AG04450 (cell line): ENCODE results near the gene TMEM9. TPM values are rescaled to one million over a fixed set of nuclear protein-coding genes. Genes with fewer than 3 reads are reported as not detected.
A peak's percentile ranks its signal among the peaks of the same experiment; 100 is the strongest.

Experiments used
- CTCF ChIA-PET: fragments of 300-600, 350-600 bp; formaldehyde crosslinking; extraction: SDS; loops from one replicate; lab custom pipeline; 2022; ENCODE audit warnings: antibody characterized with exemption, inconsistent platforms; lab: Charles Lee
- POLR2A ChIA-PET: fragments of 350-600 bp; formaldehyde crosslinking; extraction: SDS; loops from one replicate; lab custom pipeline; 2021; ENCODE audit warnings: antibody characterized with exemption, inconsistent platforms; lab: Yijun Ruan, JAX
- DNase-seq: peaks from one replicate; pipeline ENCODE4 v3.0.0-alpha.2; 2011; ENCODE audit warnings: low read depth, low spot score
- H3K27ac ChIP-seq: one replicate; pipeline ENCODE4 v1.5.1; 2012; ENCODE audit warnings: low read depth, low read length, control low read depth
- H3K27me3 ChIP-seq: one replicate; pipeline ENCODE4 v1.6.0; 2012; ENCODE audit warnings: low read length; ENCODE audit not compliant: control insufficient read depth, insufficient read depth
- H3K4me3 ChIP-seq: 2 replicates; pipeline ENCODE4 v1.5.1; 2011; ENCODE audit warnings: mild to moderate bottlenecking, low read depth, low read length, control low read depth
- H3K9me3 ChIP-seq: 2 replicates; pipeline ENCODE4 v1.5.1; 2012; ENCODE audit warnings: low read length; ENCODE audit not compliant: control insufficient read depth, insufficient read depth
- polyA plus RNA-seq: library from polyadenylated mRNA; depleted of rRNA; stranded (reverse); fragments of >200 nt; gene quantifications from 2 replicates; pipeline ENCODE4 v1.2.3, GENCODE V29; 2011
- TF ChIP-seq, protein P1 (sequence below): IDR thresholded peaks from 2 replicates; pipeline ENCODE4 v1.5.1; 2011; ENCODE audit warnings: low read depth, low read length, control low read depth, inconsistent platforms

TMEM9 gene
- polyA plus RNA-seq, 1 experiment = 81.7 TPM

DNA sequence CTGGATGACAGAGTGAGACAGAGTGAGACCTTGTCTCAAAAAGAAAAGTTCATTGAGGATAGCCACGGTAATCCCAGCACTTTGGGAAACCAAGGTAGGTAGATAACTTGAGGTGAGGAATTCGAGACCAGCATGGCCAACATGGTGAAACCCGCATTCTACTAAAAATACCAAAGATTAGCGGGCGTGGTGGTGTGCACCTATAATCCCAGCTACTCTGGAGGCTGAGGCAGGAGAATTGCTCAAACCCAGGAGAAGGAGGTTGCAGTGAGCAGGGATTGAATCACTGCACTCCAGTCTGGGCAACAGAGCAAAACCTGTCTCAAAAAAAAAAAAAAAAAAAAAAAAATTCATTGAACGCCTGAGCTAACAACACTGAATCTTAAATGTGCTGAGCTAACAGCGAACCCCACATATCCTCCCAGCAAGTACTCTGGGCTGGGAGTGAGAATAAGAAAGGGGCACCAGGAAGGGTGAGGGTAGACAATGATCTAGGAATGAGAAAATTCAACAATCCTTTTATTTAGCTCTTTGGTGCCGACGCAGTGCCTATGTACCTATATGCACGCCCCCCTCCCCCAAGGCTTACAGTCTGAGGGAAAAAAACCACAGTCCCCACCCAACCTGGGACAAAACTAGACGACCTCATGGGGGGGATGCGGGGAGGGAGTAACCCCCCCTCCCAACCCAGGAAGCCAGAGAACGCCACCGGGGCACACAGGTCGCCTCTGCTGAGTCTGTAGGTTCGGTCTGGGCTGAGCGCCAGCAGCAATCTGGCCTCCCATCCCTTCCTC is 40.6 kb downstream of the TMEM9 start:
- POLR2A ChIA-PET = no interaction called here
- peak overlapping the region; percentile 35 for H3K4me3 ChIP-seq

DNA sequence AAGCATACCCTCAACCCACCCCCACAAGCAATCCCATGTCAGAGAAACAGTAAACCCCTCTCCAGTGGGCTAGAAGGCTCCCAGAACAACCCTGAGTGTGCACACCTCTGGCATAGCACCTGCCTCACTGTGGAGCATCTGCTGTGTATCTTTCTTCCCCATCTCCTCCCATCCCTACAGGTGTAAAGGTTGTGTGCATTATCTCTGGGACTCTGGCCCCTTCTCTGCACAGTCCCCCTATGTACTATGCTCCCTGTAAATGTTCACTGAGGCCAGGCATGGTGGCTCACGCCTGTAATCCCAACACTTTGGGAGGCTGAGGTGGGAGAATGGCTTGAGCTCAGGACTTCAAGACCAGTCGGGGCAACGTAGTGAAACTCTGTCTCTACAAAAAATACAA is 41.3 kb downstream of the TMEM9 start:
- Histone ChIP-seq H3K9me3 (no peaks in the 10 kb centered on the region; the same call in 1 of the 2 replicates), H3K4me3 (no peak overlapping the region), H3K27me3 (peaks cover 38% of the 10 kb centered on the region), H3K27ac (no peak overlapping the region)
- CTCF ChIA-PET = interaction anchor here (1.0 to 4.6 kb wide), 5 partner anchors 27 to 554 kb away, joined by 3 to 64 read pairs (median 13); no protein-coding TSS in a partner anchor
- TF ChIP-seq, protein P1, sequence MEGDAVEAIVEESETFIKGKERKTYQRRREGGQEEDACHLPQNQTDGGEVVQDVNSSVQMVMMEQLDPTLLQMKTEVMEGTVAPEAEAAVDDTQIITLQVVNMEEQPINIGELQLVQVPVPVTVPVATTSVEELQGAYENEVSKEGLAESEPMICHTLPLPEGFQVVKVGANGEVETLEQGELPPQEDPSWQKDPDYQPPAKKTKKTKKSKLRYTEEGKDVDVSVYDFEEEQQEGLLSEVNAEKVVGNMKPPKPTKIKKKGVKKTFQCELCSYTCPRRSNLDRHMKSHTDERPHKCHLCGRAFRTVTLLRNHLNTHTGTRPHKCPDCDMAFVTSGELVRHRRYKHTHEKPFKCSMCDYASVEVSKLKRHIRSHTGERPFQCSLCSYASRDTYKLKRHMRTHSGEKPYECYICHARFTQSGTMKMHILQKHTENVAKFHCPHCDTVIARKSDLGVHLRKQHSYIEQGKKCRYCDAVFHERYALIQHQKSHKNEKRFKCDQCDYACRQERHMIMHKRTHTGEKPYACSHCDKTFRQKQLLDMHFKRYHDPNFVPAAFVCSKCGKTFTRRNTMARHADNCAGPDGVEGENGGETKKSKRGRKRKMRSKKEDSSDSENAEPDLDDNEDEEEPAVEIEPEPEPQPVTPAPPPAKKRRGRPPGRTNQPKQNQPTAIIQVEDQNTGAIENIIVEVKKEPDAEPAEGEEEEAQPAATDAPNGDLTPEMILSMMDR = no peak
- no peak for DNase-seq
- POLR2A ChIA-PET = no interaction called here

More for the DNA sequence above, 40.6 kb downstream of the TMEM9 start:
- TF ChIP-seq, protein P1 = no peak
- Histone ChIP-seq H3K27me3 (peaks cover 42% of the 10 kb centered on the region), H3K9me3 (no peaks in the 10 kb centered on the region; the same call in 1 of the 2 replicates), H3K27ac (no peak overlapping the region)
- DNase-seq = no peak
- CTCF ChIA-PET = interaction anchor here (0.7 to 4.6 kb wide), 10 partner anchors 12 to 555 kb away, joined by 3 to 64 read pairs (median 5); no protein-coding TSS in a partner anchor

DNA sequence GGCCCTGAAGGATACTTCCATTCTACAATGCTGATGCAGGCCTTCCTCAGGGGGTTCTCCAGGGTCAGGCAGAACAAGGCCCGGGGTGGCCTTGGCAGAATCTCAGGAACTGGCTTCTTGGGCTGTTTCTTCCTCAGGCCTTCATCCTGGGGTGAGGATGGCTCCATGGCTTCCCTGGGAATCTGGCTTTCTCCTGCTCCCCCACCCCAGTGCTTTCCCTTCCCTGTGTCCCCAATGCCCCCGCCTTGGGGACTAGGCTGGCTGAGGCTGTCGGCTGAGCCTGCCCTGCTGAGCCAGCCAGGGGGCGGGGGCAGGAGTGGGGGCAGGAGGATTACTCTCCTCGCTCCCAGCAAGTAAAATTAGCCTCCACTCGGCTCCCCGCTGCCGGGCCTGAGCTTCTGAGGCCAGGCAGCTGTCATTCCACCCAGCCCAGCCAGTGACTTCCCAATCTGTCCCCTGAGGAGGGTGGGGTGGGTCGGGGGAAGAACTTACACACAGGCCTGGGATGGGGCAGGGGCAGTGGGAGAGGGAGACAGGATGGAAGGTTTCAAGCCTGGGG is 42.0 kb downstream of the TMEM9 start, which contains the start of gene CACNA1S:
Gene CACNA1S (minus strand): TSS at position 254 of the 559 bp plus-strand sequence. CDS start 87 bp downstream, at position 167.
- POLR2A ChIA-PET = no interaction called here

DNA sequence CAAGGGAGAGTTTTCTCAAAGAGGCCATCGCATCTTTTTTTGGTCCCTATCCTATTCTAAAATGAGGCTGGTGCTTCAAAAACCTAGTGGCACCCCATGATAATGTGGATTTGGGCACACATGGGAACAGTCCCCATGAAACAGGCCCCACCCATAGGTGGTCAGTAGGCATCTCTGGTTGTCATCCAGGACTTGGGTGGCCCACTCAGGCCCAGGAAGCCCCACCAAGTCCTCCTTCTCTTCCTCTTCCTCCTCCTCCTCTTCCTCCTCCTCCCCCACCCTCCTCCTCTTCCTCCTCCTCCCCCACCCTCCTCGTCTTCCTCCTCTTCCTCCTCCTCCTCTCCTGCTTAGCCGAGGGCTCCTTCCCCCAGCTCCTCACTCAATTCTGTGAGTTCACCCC is 42.6 kb downstream of the TMEM9 start:
- DNase-seq = no peak
- peaks cover 41% of the 10 kb centered on the region for H3K27me3 ChIP-seq

More for the DNA sequence above, 42.0 kb downstream of the TMEM9 start, which contains the start of gene CACNA1S:
- DNase-seq = no peak
- Histone ChIP-seq H3K9me3 (no peaks in the 10 kb centered on the region; the same call in 1 of the 2 replicates), H3K4me3 (no peak within 1 kb of the TSS), H3K27me3 (peaks cover 38% of the 10 kb centered on the region), H3K27ac (no peak within 1 kb of the TSS)
- CTCF ChIA-PET = interaction anchor here (2.6 to 4.6 kb wide), 3 partner anchors 26 to 140 kb away, joined by 13 to 64 read pairs (median 53); no protein-coding TSS in a partner anchor
- TF ChIP-seq, protein P1 = no peak

More for the DNA sequence above, 42.6 kb downstream of the TMEM9 start:
- Histone ChIP-seq H3K27ac (no peak overlapping the region), H3K4me3 (no peak overlapping the region), H3K9me3 (no peaks in the 10 kb centered on the region; the same call in 1 of the 2 replicates)
- CTCF ChIA-PET = interaction anchor here (1.0 to 3.6 kb wide), 2 partner anchors 26 to 140 kb away, joined by 3 to 64 read pairs; no protein-coding TSS in a partner anchor
- POLR2A ChIA-PET = no interaction called here
- TF ChIP-seq, protein P1 = no peak
